ENCODE measurements around the gene REP15. TPM values are rescaled to one million over a fixed set of nuclear protein-coding genes. Genes with fewer than 3 reads are reported as not detected.

The REP15 gene, protein sequence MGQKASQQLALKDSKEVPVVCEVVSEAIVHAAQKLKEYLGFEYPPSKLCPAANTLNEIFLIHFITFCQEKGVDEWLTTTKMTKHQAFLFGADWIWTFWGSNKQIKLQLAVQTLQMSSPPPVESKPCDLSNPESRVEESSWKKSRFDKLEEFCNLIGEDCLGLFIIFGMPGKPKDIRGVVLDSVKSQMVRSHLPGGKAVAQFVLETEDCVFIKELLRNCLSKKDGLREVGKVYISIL
- total RNA-seq = 1.3 and 2.7 TPM in 2 replicates

DNA sequence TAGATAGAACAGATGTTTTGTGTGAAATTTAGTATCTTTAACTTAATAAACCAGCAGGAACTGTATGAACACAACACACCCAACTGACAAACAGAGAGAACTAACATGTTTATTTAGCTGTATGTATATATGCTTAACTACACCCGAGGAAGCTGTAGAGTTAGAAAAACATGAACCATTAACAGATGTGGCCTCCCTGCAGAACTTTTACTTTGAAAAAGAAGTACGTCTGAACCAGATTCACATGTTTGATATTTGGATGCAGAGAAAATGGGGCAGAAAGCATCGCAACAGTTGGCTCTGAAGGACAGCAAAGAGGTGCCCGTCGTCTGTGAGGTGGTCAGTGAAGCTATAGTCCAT lies at the start of gene REP15:
REP15 (plus strand) TSS at position 155 of the 360 bp plus-strand sequence; CDS start at position 271, 116 bp downstream.

GRCh38 chr12:27710592-27711316 lies 14.5 kb downstream of the REP15 start, which contains the start of gene MRPS35:
Gene MRPS35, plus strand, starts transcription at chr12:27710832. Its CDS starts 12 bp downstream, at chr12:27710844.

Other genes with a start within 250 kb of the REP15 start
- gene SMCO2, start 249.7 kb upstream of the REP15 start, total RNA-seq = 0.06 and 0.13 TPM in 2 replicates
- 142 and 154 TPM in 2 replicates for gene PPFIBP1, start 172.2 kb upstream of the REP15 start, total RNA-seq
- 39.0 and 41.1 TPM in 2 replicates for gene MRPS35, start 14.4 kb downstream of the REP15 start, total RNA-seq
- gene KLHL42, start 83.8 kb downstream of the REP15 start, total RNA-seq = 28.8 and 35.9 TPM in 2 replicates
- not detected in 2 replicates for gene MANSC4, start 83.8 kb downstream of the REP15 start, total RNA-seq

Data from aortic smooth muscle cell (primary cell).